NCI-H510A (cell line): ENCODE results near the gene EIF4E1B.

Source experiments
- DNase-seq: peaks from one replicate; lab custom pipeline; 2025; lab: John Stamatoyannopoulos, UW

Gene EIF4E1B

DNA sequence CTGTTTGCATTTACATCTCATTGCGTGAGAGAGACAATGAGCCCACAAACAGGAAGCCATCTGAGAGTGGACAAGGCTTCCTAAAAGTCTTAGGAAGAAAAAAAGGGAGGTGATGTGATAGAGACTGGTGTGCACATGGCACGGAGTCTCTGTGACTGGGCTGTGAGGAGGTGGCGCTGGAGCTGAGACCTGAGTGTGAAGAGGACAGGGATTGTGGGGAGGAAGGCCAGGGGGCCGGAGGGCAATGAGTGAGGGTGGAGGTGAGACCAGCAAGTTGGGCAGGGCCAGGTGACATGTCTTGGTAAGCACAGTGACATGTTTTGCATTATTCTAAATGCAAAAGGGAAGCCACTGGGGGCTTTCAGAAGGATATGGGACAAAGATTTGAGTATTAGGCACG, 61.9 kb downstream of the EIF4E1B start:
- DNase-seq, result no peak

DNA sequence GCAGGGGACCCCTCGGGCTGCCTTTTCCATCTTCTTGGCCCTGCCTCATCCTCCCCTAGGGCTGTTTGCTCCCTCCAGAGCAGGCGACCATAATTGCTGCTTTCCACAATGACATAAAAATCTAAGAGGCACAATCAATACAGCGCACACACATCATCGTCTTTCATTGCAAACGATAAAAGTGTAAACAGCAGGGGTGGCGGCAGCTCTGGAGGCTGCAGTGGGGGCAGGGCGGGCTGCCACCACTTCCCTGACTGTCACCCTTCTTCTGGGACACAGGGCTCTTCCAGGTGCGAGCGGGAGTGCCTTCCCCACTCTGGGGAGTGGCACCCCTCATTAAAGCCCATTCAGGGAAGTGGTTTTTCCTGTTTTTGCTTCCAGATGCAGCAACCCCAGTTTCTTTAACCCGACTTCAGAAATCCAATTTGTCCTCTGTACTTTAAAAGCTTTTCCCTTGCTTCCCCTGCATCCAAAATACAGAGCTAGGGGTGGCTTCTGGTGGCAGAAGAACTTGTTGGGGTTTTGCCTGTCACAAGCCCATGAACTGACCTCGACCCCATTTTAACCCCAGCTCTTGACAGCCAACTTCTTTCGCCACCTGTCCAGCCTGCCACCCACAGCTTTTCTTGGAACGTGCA, 62.5 kb downstream of the EIF4E1B start:
- no peak for DNase-seq

DNA sequence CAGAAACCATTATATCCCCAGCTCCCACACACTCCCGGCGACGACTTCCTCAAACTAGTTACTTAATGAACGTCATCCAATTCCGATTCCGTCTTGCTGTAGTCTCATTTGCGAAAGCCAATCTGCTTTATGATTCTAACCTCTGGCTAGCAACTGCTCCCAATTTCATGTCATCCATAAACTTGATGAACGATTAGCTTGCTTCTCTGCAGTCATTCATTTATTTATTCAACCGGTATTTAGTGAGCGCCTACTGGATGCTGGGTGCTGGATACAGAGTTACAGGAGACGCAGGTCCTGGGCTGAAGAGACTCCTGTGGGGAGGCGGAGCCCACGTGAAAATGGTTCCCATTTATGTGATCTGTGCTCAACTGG, 63.0 kb downstream of the EIF4E1B start:
- DNase-seq, result no peak

DNA sequence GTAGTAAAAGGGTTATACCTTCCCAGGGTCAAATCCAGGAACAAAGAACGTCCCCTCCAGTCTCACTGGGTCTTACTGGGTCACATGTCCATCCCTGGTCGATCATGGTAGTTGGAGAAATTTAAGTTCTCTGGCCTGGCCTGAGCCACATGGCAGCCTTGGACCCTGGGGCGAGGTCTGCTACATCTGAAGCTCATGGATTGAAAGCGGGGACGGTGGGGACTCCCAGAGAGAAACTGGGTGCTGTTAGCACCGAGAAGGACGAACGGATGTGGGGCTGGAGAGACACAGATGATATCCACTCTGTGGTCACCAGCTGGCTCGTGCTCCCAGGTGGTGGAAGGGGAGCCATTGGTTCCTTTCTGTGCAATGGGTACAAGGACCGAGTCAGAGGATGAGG, 63.7 kb downstream of the EIF4E1B start:
- DNase-seq, result no peak

DNA sequence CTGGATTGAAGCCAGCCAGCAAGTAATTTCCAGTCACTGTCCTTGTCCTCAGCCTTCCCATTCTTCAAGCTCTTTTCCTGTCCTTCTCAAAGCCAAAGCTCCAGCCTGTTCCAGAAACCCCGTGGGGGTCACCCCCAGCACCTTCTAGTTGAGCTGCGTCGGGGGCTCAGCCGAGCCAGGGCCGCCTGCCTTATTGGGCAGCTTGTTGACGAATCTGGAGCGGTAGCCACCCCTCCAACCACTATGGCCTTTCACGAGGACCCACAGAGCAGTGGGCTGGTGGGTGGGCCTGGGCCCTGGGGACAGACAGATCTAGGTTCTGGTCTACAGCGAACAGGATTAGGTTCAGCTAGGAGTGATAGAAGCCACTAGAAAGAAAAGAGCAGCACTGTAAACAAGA, 64.2 kb downstream of the EIF4E1B start:
- DNase-seq, result no peak

DNA sequence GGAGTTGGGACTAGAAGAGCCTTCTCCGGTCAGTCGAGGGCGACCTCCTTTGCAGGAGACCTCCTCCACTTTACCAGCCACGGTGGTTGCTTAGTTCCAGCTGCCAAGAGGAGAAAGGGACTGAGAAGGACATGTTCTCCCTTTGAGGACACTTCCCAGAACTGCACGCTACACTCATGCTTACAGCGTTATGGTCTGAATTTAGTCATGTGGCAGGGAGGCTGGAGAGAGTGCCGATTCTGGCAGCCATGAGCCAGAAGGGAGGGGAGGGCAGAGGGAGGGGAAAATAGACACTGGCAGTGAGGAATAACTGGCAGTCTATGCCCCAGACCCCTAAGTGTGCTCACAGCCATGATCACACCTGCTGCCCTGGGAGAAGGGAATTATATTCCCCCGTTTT, 64.6 kb downstream of the EIF4E1B start:
- DNase-seq, result no peak
